Spinal cord (tissue), 10 donors: Measurements from ENCODE around the gene ATP6V1C2. TPM values are rescaled to one million over a fixed set of nuclear protein-coding genes. Genes with fewer than 3 reads are reported as not detected.

ENCODE experiments used
- DNase-seq, 6 donors: peaks; one replicate each; pipeline versions ENCODE4 v3.0.0 to v3.0.0-alpha.2; 2013 to 2015; ENCODE audit warnings: low spot score in 6 of 6, low read depth in 4 of 6
- H3K27ac ChIP-seq: one replicate; pipeline ENCODE4 v1.5.1; 2013; ENCODE audit warnings: low read depth, low read length, control low read depth
- H3K27me3 ChIP-seq: one replicate; pipeline ENCODE4 v1.6.1; 2013; ENCODE audit warnings: low read length; ENCODE audit not compliant: control insufficient read depth, insufficient read depth
- H3K36me3 ChIP-seq: one replicate; pipeline ENCODE4 v1.6.1; 2013; ENCODE audit warnings: low read length; ENCODE audit not compliant: control insufficient read depth, insufficient read depth
- H3K4me1 ChIP-seq: one replicate; pipeline ENCODE4 v1.6.1; 2013; ENCODE audit warnings: low read length; ENCODE audit not compliant: control insufficient read depth, insufficient read depth
- H3K4me3 ChIP-seq: one replicate; pipeline ENCODE4 v1.5.1; 2013; ENCODE audit warnings: low read depth, low read length, control low read depth
- H3K9me3 ChIP-seq: one replicate; pipeline ENCODE4 v1.6.1; 2013; ENCODE audit warnings: low read length; ENCODE audit not compliant: control insufficient read depth, insufficient read depth
- WGBS: methylation state at CpG from one replicate; pipeline ENCODE4 v1.1.5; 2013; ENCODE audit warnings: missing lambda C conversion rate; ENCODE audit not compliant: insufficient coverage; 5-methylcytosine and 5-hydroxymethylcytosine counted together
- polyA plus RNA-seq, 2 donors: library from polyadenylated mRNA; unstranded; fragments of 120-200 nt; gene quantifications; one replicate each; pipeline ENCODE4 v1.2.1, GENCODE V29; 2013; ENCODE audit not compliant: insufficient read length in 2 of 2
- total RNA-seq, 2 donors: library from RNA; depleted of rRNA in 1 of 2; stranded (reverse); fragments of 120-200 nt in 1 of 2; fragments of >200 nt in 1 of 2; gene quantifications; one replicate each; pipeline versions ENCODE4 v1.2.3 to v1.2.4, GENCODE V29; 2013 to 2014
- donor health status: healthy.

ATP6V1C2 gene
- total and polyA plus RNA-seq, 4 donors = 0.77 to 3.5 (median 1.7) TPM

- DNase-seq = no peak
- no peaks in the 10 kb centered on the region for H3K9me3 ChIP-seq
- H3K27ac ChIP-seq = no peak overlapping the region
- WGBS = no CpG with 5 or more reads among the region's 4 CpGs
- H3K27me3 ChIP-seq = no peaks in the 10 kb centered on the region
- no peaks in the 10 kb centered on the region for H3K36me3 ChIP-seq
- H3K4me3 ChIP-seq = no peak overlapping the region
- no peaks in the 10 kb centered on the region for H3K4me1 ChIP-seq
These were observed 21.2 kb upstream of the ATP6V1C2 start for GRCh38 chr2:10700078-10700803.

- H3K27me3 ChIP-seq = peaks cover 2% of the 10 kb centered on the region
- H3K4me3 ChIP-seq = no peak overlapping the region
- no peak for DNase-seq
- no peaks in the 10 kb centered on the region for H3K9me3 ChIP-seq
- H3K27ac ChIP-seq = no peak overlapping the region
- H3K4me1 ChIP-seq = no peaks in the 10 kb centered on the region
- 83% methylated on average over 2 of the region's 9 CpGs for WGBS
- no peaks in the 10 kb centered on the region for H3K36me3 ChIP-seq
These were observed 17.3 kb upstream of the ATP6V1C2 start for GRCh38 chr2:10704034-10704594.

- no peaks in the 10 kb centered on the region for H3K4me1 ChIP-seq
- no peak overlapping the region for H3K27ac ChIP-seq
- H3K9me3 ChIP-seq = no peaks in the 10 kb centered on the region
- 100% methylated on average over 2 of the region's 5 CpGs for WGBS
- H3K27me3 ChIP-seq = peaks cover 7% of the 10 kb centered on the region
- no peak for DNase-seq
- H3K36me3 ChIP-seq = no peaks in the 10 kb centered on the region
- H3K4me3 ChIP-seq = no peak overlapping the region
These were observed 15.4 kb upstream of the ATP6V1C2 start for GRCh38 chr2:10706033-10706432.

- no peak overlapping the region for H3K4me3 ChIP-seq
- no peaks in the 10 kb centered on the region for H3K36me3 ChIP-seq
- 71% methylated on average over 10 of the region's 10 CpGs for WGBS
- no peaks in the 10 kb centered on the region for H3K4me1 ChIP-seq
- H3K27me3 ChIP-seq = peaks cover 8% of the 10 kb centered on the region
- H3K27ac ChIP-seq = no peak overlapping the region
- DNase-seq = no peak
- H3K9me3 ChIP-seq = no peaks in the 10 kb centered on the region
These were observed 13.6 kb upstream of the ATP6V1C2 start for GRCh38 chr2:10707831-10708230.

GRCh38 chr2:10709290-10709939, 12.0 kb upstream of the ATP6V1C2 start:
- WGBS = 32% methylated on average over 6 of the region's 7 CpGs
- no peak for DNase-seq

GRCh38 chr2:10712185-10712809, 9.1 kb upstream of the ATP6V1C2 start:
- DNase-seq = no peak
- peaks cover 8% of the 10 kb centered on the region for H3K27me3 ChIP-seq

More at GRCh38 chr2:10709290-10709939, 12.0 kb upstream of the ATP6V1C2 start:
- peaks cover 8% of the 10 kb centered on the region for H3K27me3 ChIP-seq
- H3K36me3 ChIP-seq = no peaks in the 10 kb centered on the region
- H3K27ac ChIP-seq = no peak overlapping the region
- no peak overlapping the region for H3K4me3 ChIP-seq
- H3K4me1 ChIP-seq = no peaks in the 10 kb centered on the region
- no peaks in the 10 kb centered on the region for H3K9me3 ChIP-seq

GRCh38 chr2:10716581-10716980, 4.8 kb upstream of the ATP6V1C2 start:
- H3K9me3 ChIP-seq = no peaks in the 10 kb centered on the region
- 91% methylated on average over 1 of the region's 2 CpGs for WGBS
- no peak for DNase-seq
- no peaks in the 10 kb centered on the region for H3K36me3 ChIP-seq
- peaks cover 25% of the 10 kb centered on the region for H3K27me3 ChIP-seq
- H3K4me1 ChIP-seq = peaks cover 4% of the 10 kb centered on the region
- H3K4me3 ChIP-seq = no peak overlapping the region
- H3K27ac ChIP-seq = no peak overlapping the region

More at GRCh38 chr2:10712185-10712809, 9.1 kb upstream of the ATP6V1C2 start:
- Histone ChIP-seq H3K27ac (no peak overlapping the region), H3K4me3 (no peak overlapping the region), H3K4me1 (no peaks in the 10 kb centered on the region), H3K9me3 (no peaks in the 10 kb centered on the region), H3K36me3 (no peaks in the 10 kb centered on the region)
- WGBS = 53% methylated on average over 6 of the region's 10 CpGs

GRCh38 chr2:10717628-10718027, 3.8 kb upstream of the ATP6V1C2 start:
- Histone ChIP-seq H3K36me3 (no peaks in the 10 kb centered on the region), H3K4me3 (no peak overlapping the region), H3K9me3 (no peaks in the 10 kb centered on the region), H3K27me3 (peaks cover 33% of the 10 kb centered on the region), H3K4me1 (peaks cover 12% of the 10 kb centered on the region), H3K27ac (no peak overlapping the region)
- DNase-seq = peak in 1 of 6 donors; percentile 12
- WGBS = 46% methylated on average over 4 of the region's 4 CpGs

GRCh38 chr2:10720306-10720705, 1.1 kb upstream of the ATP6V1C2 start:
- Histone ChIP-seq H3K27ac (no peak overlapping the region), H3K4me3 (no peak overlapping the region), H3K27me3 (peaks cover 57% of the 10 kb centered on the region), H3K36me3 (no peaks in the 10 kb centered on the region), H3K9me3 (no peaks in the 10 kb centered on the region), H3K4me1 (peaks cover 12% of the 10 kb centered on the region)
- DNase-seq = no peak
- 72% methylated on average over 7 of the region's 7 CpGs for WGBS
